ENCODE measurements around the gene ZNF697.

Gene ZNF697

DNA sequence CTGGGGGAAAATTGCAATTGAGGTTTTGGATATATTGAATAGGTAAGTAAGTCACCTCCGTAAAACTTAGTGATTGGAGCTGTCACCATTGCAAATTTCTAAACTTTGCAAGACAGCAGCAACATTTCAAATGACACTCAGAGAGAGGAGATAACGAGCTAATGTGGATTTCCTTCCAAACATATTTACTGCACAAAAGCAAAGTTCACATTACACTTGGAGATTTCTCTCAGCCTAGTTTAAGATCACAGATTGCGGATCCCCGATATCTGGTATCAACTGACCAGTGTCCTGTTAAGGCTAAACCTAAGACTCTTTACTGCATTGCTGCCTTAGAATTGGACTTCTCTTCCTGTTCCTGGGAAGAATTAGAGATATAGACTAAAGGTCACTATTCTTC is 47.5 kb downstream of the ZNF697 start:
- H3K27ac ChIP-seq: no peak overlapping the region
- no peak for TF ChIP-seq ZFX (IDR thresholded peaks at IDR 0.05)
- TF ChIP-seq, protein P1, sequence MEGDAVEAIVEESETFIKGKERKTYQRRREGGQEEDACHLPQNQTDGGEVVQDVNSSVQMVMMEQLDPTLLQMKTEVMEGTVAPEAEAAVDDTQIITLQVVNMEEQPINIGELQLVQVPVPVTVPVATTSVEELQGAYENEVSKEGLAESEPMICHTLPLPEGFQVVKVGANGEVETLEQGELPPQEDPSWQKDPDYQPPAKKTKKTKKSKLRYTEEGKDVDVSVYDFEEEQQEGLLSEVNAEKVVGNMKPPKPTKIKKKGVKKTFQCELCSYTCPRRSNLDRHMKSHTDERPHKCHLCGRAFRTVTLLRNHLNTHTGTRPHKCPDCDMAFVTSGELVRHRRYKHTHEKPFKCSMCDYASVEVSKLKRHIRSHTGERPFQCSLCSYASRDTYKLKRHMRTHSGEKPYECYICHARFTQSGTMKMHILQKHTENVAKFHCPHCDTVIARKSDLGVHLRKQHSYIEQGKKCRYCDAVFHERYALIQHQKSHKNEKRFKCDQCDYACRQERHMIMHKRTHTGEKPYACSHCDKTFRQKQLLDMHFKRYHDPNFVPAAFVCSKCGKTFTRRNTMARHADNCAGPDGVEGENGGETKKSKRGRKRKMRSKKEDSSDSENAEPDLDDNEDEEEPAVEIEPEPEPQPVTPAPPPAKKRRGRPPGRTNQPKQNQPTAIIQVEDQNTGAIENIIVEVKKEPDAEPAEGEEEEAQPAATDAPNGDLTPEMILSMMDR (conservative IDR thresholded peaks at IDR 0.05): no peak

- TF ChIP-seq, protein P1 (conservative IDR thresholded peaks at IDR 0.05): no peak
- TF ChIP-seq ZFX (IDR thresholded peaks at IDR 0.05): no peak
- H3K27ac ChIP-seq: no peak overlapping the region
Observed at GRCh38 chr1:119595606-119596005, 52.5 kb downstream of the ZNF697 start.

GRCh38 chr1:119595168-119595567 is 52.9 kb downstream of the ZNF697 start:
- no peak overlapping the region for H3K27ac ChIP-seq
- TF ChIP-seq, protein P1 (conservative IDR thresholded peaks at IDR 0.05): no peak
- no peak for TF ChIP-seq ZFX (IDR thresholded peaks at IDR 0.05)

- TF ChIP-seq ZFX (IDR thresholded peaks at IDR 0.05): no peak
- TF ChIP-seq, protein P1 (conservative IDR thresholded peaks at IDR 0.05): no peak
- H3K27ac ChIP-seq: no peak overlapping the region
Observed at GRCh38 chr1:119594376-119594775, 53.7 kb downstream of the ZNF697 start.

GRCh38 chr1:119593805-119594204 is 54.3 kb downstream of the ZNF697 start:
- H3K27ac ChIP-seq: no peak overlapping the region
- TF ChIP-seq ZFX (IDR thresholded peaks at IDR 0.05): no peak
- TF ChIP-seq, protein P1 (conservative IDR thresholded peaks at IDR 0.05): no peak

GRCh38 chr1:119590393-119590792 is 57.7 kb downstream of the ZNF697 start:
- TF ChIP-seq, protein P1 (conservative IDR thresholded peaks at IDR 0.05): no peak
- no peak for TF ChIP-seq ZFX (IDR thresholded peaks at IDR 0.05)

DNA sequence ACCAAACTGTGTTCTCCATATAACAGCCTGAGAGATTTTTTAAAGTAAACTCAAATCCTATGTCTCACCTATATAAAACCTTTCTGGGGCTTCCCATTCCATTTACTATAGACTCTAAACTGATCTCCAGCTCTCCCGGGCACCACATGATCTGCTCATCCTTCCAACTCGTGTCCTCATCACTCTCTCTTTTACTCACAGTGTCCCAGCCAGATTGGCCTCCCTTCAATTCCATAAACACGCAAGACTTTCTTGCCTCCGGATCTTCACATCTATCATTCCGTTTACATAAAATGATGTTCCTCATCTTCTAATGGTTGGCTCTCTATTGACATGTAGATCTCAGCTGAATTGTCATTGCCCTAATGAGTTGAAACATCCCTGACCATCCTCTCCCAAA is 59.4 kb downstream of the ZNF697 start:
- TF ChIP-seq, protein P1 (conservative IDR thresholded peaks at IDR 0.05): no peak
- TF ChIP-seq ZFX (IDR thresholded peaks at IDR 0.05): no peak
- no peak overlapping the region for H3K27ac ChIP-seq

More at GRCh38 chr1:119590393-119590792, 57.7 kb downstream of the ZNF697 start:
- no peak overlapping the region for H3K27ac ChIP-seq
